Retinal pigment epithelial cell (primary cell): Measurements from ENCODE around the gene NEK11.
"Not testable (repeated sequence)": the region's sequence is repeated elsewhere in the genome, so short reads cannot be mapped to it uniquely, and the experiment has no call there.

ENCODE experiments used
- DNase-seq: peaks from one replicate; pipeline ENCODE4 v3.0.0-alpha.2; 2010; ENCODE audit warnings: low read depth
- H3K4me3 ChIP-seq: 2 replicates; pipeline ENCODE4 v1.5.1; 2011; ENCODE audit warnings: mild to moderate bottlenecking, low read length, control low read depth, moderate library complexity
- TF ChIP-seq, protein P1 (sequence below): conservative IDR thresholded peaks from 2 replicates; pipeline ENCODE4 v1.5.1; 2011; ENCODE audit warnings: low read depth, low read length, control low read depth, inconsistent platforms

NEK11 gene

DNA sequence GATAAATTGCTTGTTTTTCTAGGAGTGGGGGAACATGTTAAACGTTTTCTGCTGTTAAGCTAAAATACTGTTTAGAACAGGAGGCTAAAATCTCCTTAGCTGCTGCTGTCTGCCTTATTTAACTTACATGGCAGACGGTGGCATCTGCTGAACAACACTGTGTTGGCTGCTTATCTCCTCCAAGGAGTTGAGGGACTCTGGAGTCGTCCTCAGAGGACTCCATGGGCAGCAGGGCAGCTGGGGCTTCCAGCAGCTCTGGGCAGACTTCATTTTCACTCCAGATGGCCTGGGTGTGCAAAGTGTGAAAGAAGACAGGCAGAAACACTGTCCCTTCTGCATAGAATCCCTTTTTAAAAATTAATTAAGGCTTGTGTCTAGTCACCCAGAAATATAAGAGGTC lies 302.0 kb downstream of the NEK11 start:
- no peak for DNase-seq
- TF ChIP-seq, protein P1, sequence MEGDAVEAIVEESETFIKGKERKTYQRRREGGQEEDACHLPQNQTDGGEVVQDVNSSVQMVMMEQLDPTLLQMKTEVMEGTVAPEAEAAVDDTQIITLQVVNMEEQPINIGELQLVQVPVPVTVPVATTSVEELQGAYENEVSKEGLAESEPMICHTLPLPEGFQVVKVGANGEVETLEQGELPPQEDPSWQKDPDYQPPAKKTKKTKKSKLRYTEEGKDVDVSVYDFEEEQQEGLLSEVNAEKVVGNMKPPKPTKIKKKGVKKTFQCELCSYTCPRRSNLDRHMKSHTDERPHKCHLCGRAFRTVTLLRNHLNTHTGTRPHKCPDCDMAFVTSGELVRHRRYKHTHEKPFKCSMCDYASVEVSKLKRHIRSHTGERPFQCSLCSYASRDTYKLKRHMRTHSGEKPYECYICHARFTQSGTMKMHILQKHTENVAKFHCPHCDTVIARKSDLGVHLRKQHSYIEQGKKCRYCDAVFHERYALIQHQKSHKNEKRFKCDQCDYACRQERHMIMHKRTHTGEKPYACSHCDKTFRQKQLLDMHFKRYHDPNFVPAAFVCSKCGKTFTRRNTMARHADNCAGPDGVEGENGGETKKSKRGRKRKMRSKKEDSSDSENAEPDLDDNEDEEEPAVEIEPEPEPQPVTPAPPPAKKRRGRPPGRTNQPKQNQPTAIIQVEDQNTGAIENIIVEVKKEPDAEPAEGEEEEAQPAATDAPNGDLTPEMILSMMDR = no peak
- H3K4me3 ChIP-seq = no peak overlapping the region

GRCh38 chr3:131329774-131330173 lies 303.1 kb downstream of the NEK11 start:
- no peak for DNase-seq
- TF ChIP-seq, protein P1 = no peak
- H3K4me3 ChIP-seq = no peak overlapping the region

DNA sequence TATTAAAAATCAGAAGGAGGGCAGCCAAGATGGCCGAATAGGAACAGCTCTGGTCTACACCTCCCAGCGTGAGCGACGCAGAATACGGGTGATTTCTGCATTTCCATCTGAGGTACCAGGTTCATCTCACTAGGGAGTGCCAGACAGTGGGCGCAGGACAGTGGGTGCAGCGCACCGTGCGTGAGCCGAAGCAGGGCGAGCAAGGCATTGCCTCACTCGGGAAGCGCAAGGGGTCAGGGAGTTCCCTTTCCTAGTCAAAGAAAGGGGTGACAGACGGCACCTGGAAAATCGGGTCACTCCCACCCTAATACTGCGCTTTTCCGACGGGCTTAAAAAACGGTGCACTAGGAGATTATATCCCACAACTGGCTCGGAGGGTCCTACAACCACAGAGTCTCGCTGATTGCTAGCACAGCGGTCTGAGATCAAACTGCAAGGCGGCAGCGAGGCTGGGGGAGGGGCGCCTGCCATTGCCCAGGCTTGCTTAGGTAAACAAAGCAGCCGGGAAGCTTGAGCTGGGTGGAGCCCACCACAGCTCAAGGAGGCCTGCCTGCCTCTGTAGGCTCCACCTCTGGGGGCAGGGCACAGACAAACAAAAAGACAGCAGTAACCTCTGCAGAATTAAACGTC lies 304.9 kb downstream of the NEK11 start:
- DNase-seq, H3K4me3 ChIP-seq: not testable (repeated sequence)

- TF ChIP-seq, protein P1 = no peak
- DNase-seq = no peak
- no peak overlapping the region for H3K4me3 ChIP-seq
Observed at GRCh38 chr3:131338948-131339640, 312.4 kb downstream of the NEK11 start.

GRCh38 chr3:131341761-131342160 lies 315.1 kb downstream of the NEK11 start:
- no peak for DNase-seq
- no peak overlapping the region for H3K4me3 ChIP-seq
- TF ChIP-seq, protein P1 = no peak

GRCh38 chr3:131348911-131349310 lies 322.2 kb downstream of the NEK11 start:
- H3K4me3 ChIP-seq = no peak overlapping the region
- TF ChIP-seq, protein P1 = no peak
- DNase-seq = no peak

- TF ChIP-seq, protein P1 = no peak
- no peak for DNase-seq
- H3K4me3 ChIP-seq = no peak overlapping the region
Observed at GRCh38 chr3:131349454-131349853, 322.8 kb downstream of the NEK11 start.
